ENCODE measurements around the gene STK26. TPM values are rescaled to one million over a fixed set of nuclear protein-coding genes. Genes with fewer than 3 reads are reported as not detected.

Gene STK26
- total RNA-seq, 2 experiments from 2014 or later = 75.4 to 79.9 TPM

DNA sequence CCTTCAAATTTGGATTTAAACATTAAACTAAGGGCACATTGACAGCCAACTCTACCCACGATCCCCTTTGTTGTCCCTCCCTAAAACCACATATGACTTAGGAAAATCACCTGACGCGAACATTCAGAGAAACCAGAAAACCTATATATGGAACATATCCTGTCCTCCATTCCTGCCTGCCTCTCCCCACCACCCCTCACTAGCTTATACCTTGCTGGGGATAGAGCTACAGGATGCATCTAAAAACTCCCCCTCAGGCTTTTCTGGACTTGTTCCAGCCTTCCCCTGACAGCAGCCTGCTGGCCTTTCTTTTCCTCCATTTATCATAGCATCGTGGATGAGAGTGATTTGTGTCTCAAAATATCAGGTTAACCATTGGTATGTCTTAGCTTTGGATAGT lies 8.8 kb downstream of the STK26 start:
- peak overlapping the region; percentile 25 for H3K27ac Mint-ChIP-seq
- no peaks in the 10 kb centered on the region for H3K27me3 Mint-ChIP-seq
- H3K36me3 Mint-ChIP-seq (ENCODE audit: low read depth) = peaks cover 35% of the 10 kb centered on the region
- ChIA-PET POLR2A (interaction anchor here (1.1 kb wide), 1 partner anchor 9 kb away, joined by 3 read pairs; no protein-coding TSS in a partner anchor), CTCF (no interaction called here)
- intact Hi-C loops (cut with micrococcal nuclease) = no loop called here
- no peak for DNase-seq
- peak overlapping the region; percentile 9 for H3K4me3 Mint-ChIP-seq
- no peak for TF ChIP-seq CTCF (IDR thresholded peaks at IDR 0.05)
- H3K4me1 Mint-ChIP-seq (ENCODE audit: low read depth) = peaks cover 76% of the 10 kb centered on the region
- H3K9me3 Mint-ChIP-seq = no peaks in the 10 kb centered on the region
- peak; percentile 38 for ATAC-seq

DNA sequence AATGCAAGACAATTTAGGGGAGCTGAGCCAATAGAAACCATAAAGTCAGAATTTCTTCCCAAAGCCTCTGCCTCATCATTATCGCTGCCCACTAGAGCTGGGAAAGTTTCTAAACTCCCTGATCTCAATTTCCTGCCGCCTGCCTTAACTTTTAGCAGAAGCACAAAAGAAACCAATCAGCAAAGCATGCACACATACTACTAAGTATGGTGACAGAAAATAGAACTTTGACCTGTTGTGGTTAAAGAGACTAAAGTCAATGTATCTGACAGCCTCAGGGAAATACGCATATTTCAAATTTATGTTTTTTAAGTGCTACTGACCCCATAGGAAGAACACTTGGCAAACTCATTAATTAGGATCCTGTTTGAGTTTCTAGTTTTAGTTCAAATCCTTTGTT lies 10.1 kb downstream of the STK26 start:
- POLR2A ChIA-PET = no interaction called here
- peak overlapping the region; percentile 46 for H3K27ac Mint-ChIP-seq
- H3K36me3 Mint-ChIP-seq (ENCODE audit: low read depth) = peaks cover 30% of the 10 kb centered on the region
- ATAC-seq (no peak), DNase-seq (no peak)
- H3K9me3 Mint-ChIP-seq = no peaks in the 10 kb centered on the region
- H3K4me3 Mint-ChIP-seq = no peak overlapping the region
- TF ChIP-seq CTCF (IDR thresholded peaks at IDR 0.05) = no peak
- H3K27me3 Mint-ChIP-seq = no peaks in the 10 kb centered on the region
- intact Hi-C loops (cut with micrococcal nuclease) = no loop called here
- peaks cover 75% of the 10 kb centered on the region for H3K4me1 Mint-ChIP-seq (ENCODE audit: low read depth)
- CTCF ChIA-PET = interaction anchor here (1.1 kb wide), 1 partner anchor 17 kb away, joined by 3 read pairs; no protein-coding TSS in a partner anchor

DNA sequence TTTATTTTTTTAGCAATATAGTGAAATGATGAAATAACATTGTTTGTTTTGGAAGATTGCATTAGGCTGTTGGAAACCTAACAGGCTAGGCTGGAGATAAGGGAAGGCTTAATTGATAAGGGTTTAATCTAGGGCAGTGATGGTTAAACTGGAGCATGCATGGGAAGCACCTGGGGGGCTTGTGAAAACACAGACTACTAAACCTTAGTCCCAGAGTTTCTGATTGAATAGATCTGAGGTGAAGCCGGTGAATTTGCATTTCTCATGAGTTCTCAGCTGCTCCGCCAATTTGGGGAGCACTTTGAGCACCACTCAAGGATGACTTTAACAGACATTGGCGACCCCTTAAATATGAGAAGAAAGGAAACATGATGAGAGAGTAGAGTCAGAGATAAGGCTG lies 11.5 kb downstream of the STK26 start:
- Mint-ChIP-seq H3K9me3 (no peaks in the 10 kb centered on the region), H3K27ac (peak overlapping the region; percentile 53), H3K36me3 (ENCODE audit: low read depth) (peaks cover 18% of the 10 kb centered on the region), H3K27me3 (no peaks in the 10 kb centered on the region), H3K4me1 (ENCODE audit: low read depth) (peaks cover 71% of the 10 kb centered on the region), H3K4me3 (no peak overlapping the region)
- POLR2A ChIA-PET = no interaction called here
- DNase-seq (no peak), ATAC-seq (no peak)
- TF ChIP-seq CTCF (IDR thresholded peaks at IDR 0.05) = no peak
- CTCF ChIA-PET = interaction anchor here (0.6 kb wide), 1 partner anchor 37 kb away, joined by 3 read pairs; no protein-coding TSS in a partner anchor
- intact Hi-C loops (cut with micrococcal nuclease) = no loop called here

DNA sequence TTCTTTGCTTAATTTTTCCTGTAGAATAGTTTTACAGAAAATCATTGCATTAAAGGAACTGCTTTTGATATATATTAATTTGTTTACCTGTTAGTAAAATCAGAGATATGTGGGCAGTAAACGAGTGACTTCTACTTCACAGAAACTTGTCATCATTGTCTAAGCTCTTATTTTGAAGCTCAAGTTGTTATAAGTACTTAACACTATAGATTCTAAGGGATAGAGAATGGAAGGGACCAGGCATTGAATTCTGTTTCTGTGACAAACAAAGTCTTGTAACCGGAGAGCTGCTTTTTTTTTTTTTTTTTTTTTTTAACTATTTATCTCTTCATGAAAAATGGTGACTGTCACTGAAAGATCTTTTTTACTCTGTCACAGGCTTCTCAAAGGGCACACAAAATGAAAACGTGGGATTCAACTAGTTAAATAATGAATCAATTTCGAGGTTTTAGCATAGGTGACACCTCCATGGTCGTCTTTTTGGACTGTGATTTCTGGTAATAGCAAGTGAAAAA lies 14.4 kb downstream of the STK26 start:
- Mint-ChIP-seq H3K4me1 (ENCODE audit: low read depth) (peaks cover 67% of the 10 kb centered on the region), H3K9me3 (no peaks in the 10 kb centered on the region), H3K4me3 (no peak overlapping the region), H3K27ac (no peak overlapping the region), H3K27me3 (no peaks in the 10 kb centered on the region), H3K36me3 (ENCODE audit: low read depth) (peaks cover 7% of the 10 kb centered on the region)
- ChIA-PET POLR2A (no interaction called here), CTCF (no interaction called here)
- DNase-seq = no peak
- TF ChIP-seq CTCF (IDR thresholded peaks at IDR 0.05) = no peak
- intact Hi-C loops (cut with micrococcal nuclease) = no loop called here
- ATAC-seq = no peak

GRCh38 chrX:132040066-132040465 lies 17.0 kb downstream of the STK26 start:
- CTCF ChIA-PET = no interaction called here

More at GRCh38 chrX:132040066-132040465, 17.0 kb downstream of the STK26 start:
- H3K4me3 Mint-ChIP-seq = no peak overlapping the region
- DNase-seq (no peak), ATAC-seq (no peak)
- no peak for TF ChIP-seq CTCF (IDR thresholded peaks at IDR 0.05)
- peaks cover 2% of the 10 kb centered on the region for H3K36me3 Mint-ChIP-seq (ENCODE audit: low read depth)
- intact Hi-C loops (cut with micrococcal nuclease) = no loop called here
- POLR2A ChIA-PET = no interaction called here
- no peaks in the 10 kb centered on the region for H3K9me3 Mint-ChIP-seq
- H3K27ac Mint-ChIP-seq = no peak overlapping the region
- no peaks in the 10 kb centered on the region for H3K27me3 Mint-ChIP-seq
- H3K4me1 Mint-ChIP-seq (ENCODE audit: low read depth) = peaks cover 60% of the 10 kb centered on the region

Measured in activated CD8-positive, alpha-beta T cell treated with anti-CD3 and anti-CD28 coated beads for 36 hours (primary cell).